Measurements from ENCODE around the gene TLE5. TPM values are rescaled to one million over a fixed set of nuclear protein-coding genes. Genes with fewer than 3 reads are reported as not detected.
A peak's percentile ranks its signal among the peaks of the same experiment; 100 is the strongest.

The TLE5 gene
- total and polyA plus RNA-seq, 9 of the 15 experiments (the other 6 are each of a cell fraction or from before 2014, with no cell fraction given) = 2.0 to 347 (median 235) TPM

DNA sequence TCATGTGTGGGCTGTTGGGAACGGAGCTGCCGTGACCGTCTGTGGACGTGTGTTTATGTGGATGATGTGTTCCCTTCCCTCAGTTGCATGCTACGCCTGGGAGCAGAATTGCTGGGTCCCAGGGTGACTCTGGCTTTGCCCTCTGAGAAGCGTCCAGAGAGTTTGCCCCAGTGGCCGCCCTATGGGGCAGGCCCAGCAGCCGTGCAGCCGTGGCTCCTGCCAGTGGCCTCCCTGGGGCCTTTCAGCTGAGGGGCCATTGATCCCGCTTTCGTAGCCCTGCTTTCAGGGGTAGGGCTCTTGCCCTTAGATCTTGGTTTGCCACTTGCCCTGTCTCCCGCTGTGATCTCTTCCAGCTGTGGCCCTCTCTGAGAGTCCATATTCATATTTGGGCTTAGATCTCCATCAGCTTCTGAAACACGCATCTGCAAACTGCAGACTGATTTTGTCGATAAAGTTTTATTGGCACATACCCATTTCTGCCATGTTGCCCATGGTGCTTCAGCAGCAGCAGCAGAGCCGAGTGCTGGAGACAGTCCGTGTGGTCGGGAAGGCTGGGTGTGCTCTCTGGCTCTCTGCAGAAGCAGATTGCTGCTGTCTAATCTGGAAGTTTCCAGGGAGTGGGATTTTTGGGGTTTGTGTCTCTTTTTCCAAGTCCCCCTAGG is 49.4 kb upstream of the TLE5 start (continued):
- TF ChIP-seq, protein P1, sequence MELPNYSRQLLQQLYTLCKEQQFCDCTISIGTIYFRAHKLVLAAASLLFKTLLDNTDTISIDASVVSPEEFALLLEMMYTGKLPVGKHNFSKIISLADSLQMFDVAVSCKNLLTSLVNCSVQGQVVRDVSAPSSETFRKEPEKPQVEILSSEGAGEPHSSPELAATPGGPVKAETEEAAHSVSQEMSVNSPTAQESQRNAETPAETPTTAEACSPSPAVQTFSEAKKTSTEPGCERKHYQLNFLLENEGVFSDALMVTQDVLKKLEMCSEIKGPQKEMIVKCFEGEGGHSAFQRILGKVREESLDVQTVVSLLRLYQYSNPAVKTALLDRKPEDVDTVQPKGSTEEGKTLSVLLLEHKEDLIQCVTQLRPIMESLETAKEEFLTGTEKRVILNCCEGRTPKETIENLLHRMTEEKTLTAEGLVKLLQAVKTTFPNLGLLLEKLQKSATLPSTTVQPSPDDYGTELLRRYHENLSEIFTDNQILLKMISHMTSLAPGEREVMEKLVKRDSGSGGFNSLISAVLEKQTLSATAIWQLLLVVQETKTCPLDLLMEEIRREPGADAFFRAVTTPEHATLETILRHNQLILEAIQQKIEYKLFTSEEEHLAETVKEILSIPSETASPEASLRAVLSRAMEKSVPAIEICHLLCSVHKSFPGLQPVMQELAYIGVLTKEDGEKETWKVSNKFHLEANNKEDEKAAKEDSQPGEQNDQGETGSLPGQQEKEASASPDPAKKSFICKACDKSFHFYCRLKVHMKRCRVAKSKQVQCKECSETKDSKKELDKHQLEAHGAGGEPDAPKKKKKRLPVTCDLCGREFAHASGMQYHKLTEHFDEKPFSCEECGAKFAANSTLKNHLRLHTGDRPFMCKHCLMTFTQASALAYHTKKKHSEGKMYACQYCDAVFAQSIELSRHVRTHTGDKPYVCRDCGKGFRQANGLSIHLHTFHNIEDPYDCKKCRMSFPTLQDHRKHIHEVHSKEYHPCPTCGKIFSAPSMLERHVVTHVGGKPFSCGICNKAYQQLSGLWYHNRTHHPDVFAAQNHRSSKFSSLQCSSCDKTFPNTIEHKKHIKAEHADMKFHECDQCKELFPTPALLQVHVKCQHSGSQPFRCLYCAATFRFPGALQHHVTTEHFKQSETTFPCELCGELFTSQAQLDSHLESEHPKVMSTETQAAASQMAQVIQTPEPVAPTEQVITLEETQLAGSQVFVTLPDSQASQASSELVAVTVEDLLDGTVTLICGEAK (IDR thresholded peaks at IDR 0.05) = peak; percentile 95
- TF ChIP-seq, protein P1 (CRISPR knock-in tag; IDR thresholded peaks at IDR 0.05) = peak; percentile 97

Measured in K562 (cell line).